Islet of Langerhans (tissue), 1 donor: Measurements from ENCODE around the gene STAM.

ENCODE experiments used
- FAIRE-seq: peaks from one replicate; lab custom pipeline; 2011; peaks lifted over from hg19 to GRCh38; lab: Jason Lieb, UNC

The STAM gene

DNA sequence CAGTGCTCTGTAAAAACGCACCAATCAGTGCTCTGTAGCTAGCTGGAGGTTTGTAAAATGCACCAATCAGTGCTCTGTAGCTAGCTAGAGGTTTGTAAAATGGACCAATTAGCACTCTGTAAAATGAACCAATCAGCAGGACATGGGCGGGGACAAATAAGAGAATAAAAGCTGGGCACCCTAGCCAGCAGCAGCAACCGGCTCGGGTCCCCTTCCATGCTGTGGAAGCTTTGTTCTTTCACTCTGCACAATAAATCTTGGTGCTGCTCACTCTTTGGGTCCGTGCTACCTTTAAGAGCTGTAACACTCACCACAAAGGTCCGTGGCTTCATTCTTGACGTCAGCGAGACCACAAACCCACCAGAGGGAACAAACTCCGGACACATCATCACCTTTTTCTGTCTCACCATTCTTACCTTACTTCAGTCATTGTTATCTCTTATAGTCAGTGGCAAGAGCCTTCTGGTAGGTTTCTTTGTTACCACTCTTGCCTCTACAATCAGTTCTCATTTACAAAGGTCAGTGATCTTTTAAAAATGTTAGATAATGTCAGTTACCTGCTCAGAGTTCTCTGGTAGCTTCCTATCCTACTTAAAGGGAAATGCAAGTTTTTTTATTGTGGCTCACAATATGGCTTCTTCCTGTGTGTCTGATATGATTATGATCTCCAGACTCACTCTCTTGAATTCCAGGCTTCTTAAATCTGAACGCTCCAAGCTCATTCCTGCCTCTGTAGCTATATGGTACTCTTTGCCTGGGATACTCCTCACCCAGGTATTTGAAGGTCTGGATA, 4.5 kb downstream of the STAM start:
- FAIRE-seq = no peak

DNA sequence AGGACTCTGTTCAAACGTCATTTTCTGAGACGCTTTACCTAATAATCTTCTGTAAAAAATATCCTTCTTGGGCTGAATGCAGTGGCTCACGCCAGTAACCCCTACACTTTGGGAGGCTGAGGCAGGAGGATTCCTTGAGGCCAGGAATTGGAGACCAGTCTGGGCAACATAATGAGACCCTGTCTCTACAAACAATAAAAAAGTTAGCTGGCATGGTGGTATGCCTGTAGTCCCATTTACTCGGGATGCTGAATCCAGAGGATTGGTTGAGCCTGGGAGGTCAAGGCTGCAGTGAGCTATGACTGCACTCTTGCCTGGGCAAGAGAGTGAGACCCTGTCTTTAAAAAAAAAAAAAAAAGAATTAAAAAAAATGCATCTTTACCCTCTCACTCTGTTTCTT, 5.1 kb downstream of the STAM start:
- FAIRE-seq = no peak

DNA sequence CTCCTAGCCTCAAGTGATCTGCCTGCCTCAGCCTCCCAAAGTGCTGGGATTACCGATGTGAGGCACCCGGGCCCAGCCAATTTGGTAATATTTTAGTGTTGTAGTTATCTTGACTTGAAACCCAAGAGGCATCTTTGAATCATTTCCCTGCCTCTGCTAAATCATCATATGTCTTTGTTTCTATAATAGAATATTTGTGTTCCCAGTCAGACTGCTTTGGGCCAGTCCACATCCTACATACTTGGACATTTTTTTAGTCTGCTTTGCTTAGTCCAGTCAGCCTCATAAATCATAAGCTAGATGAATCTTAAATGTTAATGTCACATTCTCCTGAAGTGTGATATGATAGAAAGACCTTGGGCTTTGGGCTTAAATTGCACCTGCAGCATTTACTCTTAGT, 5.9 kb downstream of the STAM start:
- no peak for FAIRE-seq

DNA sequence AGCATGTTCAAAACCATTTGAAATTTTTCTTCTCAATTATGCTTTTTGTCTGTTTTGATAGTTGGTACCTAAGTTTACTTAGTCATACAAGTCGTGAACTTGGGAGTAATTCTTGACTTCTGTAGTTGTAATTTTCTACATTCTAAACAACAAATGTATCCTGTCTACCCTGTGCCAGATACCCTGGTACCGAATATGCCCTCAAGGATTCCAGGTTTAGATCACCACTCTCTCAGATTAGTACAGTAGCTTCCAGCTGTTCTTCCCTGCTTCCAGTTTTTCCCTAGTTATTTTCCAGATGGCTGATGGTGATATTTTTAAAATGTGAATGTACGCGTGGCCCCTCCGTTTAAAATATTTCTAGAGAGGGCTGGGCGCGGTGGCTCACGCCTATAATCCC, 6.5 kb downstream of the STAM start:
- FAIRE-seq = no peak

DNA sequence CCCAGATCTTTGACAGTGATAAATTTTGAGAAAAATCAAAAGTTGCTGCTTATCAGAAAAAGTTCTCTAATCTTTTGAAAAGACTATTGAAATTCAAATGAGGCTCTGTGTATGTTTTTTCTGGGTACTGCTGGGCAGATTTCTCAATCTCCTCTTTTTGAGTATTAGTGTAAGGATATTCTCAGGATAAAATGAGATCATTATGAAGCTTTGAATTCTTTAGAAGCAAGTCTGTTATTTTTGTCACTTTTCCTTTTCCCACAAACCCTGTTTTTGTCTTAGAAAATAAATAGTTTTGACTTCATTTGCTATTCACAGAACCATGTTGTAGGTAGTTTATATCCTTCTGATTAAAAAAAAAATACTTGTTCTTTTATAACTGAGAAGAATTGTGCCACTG, 7.9 kb downstream of the STAM start:
- FAIRE-seq = no peak

DNA sequence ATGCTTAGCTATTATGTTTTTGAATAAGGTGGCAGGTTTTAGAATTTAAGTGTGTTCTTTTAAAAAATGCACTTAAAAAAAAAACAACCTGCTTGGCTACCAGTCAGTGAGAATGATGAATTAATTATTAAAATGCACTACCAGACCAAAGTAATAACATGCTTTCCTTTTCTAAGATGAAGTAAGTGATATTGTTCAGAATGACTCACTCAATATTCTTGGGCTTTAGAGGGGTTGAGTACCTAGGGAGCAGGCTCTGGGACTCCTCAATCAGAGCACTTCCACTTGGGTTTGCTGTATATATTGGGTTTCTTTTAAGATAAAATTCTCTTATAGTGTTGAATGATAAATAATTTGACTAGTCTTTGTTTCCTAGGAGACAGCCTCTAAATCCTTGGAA, 8.6 kb downstream of the STAM start:
- FAIRE-seq = no peak

DNA sequence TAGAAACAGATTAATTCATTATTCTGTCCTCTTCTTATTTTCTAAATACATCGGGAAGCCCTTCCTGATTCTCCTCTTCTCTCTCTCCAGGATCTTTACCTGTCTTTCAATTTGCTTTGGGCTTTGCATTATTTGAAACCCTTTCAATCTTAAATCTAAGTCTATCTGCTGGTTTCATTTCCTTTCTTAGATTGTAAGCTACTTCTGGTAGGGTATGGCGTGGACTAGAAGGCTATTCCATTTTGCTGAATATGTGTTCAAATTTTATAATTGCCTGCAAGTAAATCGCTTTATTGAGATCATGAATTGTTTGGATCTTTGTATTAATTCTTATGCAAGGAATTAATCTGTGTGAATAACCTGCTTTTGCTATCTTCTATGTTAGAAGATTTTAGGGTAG, 11.1 kb downstream of the STAM start:
- no peak for FAIRE-seq

DNA sequence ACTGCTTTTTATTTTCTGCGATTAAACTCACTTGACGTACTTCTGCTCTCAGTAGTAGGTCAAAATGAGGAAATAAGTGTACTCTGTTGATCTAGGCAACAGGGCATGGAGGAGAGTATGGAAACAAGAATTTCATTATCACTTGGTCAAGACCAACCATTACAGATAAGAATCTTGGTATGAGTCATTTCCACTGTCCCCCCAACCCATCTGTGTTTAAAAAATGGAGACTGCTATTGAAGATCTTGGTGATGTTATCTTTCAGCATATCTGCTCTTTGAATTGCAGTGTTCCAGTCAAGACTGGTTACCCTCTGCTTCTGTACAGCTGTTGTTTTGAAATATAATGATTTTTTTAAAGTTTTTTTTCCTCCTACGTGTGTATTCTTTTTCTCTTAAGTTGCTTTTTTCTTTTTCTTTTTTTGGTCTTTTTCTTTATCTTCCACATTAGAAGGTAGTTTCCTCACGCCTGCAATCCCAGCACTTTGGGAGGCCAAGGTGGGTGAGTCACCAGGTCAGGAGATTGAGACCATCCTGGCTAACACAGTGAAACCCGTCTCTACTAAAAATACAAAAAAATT, 11.7 kb downstream of the STAM start:
- FAIRE-seq = no peak

DNA sequence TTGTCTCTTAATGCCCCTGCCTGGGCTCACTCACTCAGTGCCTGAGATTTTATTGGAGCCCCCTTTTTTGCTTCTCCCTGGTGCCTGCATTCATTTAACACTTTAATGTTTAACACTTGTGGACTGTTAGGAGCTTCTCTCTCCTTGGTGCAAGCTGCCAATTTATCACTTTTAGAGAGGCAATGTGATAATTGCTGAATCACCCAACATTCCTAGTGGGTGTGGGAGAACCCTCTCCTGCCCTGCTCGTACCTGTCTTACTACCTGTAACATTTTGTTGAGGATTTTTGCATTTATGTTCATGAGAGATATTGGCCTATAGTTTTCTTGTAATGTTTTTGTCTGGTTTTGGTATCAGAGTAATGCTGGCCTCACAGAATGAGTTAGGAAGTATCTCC, 13.2 kb downstream of the STAM start:
- no peak for FAIRE-seq

DNA sequence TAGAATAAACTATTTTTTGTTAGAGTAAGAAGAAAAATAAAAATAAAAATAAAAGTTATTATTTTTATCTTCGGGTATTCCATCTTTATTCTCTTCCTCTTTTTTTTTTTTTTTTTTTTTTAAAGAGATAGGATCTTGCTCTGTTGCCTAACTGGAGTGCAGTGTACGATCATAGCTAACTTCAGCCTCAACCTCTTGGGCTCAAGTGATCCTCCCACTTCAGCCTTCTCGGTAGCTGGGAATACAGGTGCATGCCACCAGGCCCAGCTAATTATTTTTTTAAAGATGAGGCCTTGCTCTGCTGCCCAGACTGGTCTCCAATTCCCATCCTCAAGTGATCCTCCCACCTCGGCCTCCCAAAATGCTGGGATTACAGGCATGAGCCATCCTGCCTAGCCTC, 15.4 kb downstream of the STAM start:
- FAIRE-seq = no peak

DNA sequence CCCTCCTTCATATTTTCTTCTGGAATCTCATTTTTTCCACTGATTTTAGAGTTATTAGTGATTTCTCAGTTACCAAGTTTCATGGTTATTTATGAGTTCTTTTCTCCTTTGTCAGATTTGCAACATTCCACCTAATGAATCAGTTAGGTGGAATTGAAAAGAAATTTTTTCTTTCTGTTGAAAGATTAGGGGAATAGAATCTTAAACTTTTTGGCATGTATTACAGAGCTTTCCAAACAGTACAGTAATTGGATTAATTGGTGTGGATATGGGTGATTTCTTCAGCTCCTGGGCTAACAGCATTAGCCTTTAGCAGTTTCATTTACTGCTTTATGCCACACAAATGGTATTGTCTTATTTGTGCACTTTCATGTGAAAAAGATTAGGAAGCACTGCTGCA, 17.0 kb downstream of the STAM start:
- no peak for FAIRE-seq

DNA sequence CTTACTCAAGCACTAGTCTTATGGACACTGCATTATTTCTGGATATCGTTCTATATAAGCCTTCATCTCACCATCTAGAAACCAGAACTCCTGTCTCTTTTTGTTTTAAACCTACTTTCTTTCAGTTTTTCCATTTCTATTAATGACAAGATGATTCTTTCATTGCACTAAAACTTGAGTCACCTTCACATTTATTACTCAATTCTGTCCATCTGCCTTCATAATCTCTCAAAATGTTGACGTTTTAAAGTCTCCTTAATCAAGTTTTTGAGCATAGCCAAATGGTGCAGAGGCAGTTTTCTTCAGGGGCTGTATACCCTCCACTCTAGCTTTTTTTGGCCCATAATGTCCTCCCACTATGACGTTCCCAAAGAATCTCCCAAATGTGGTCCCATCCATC, 17.6 kb downstream of the STAM start:
- FAIRE-seq = no peak

DNA sequence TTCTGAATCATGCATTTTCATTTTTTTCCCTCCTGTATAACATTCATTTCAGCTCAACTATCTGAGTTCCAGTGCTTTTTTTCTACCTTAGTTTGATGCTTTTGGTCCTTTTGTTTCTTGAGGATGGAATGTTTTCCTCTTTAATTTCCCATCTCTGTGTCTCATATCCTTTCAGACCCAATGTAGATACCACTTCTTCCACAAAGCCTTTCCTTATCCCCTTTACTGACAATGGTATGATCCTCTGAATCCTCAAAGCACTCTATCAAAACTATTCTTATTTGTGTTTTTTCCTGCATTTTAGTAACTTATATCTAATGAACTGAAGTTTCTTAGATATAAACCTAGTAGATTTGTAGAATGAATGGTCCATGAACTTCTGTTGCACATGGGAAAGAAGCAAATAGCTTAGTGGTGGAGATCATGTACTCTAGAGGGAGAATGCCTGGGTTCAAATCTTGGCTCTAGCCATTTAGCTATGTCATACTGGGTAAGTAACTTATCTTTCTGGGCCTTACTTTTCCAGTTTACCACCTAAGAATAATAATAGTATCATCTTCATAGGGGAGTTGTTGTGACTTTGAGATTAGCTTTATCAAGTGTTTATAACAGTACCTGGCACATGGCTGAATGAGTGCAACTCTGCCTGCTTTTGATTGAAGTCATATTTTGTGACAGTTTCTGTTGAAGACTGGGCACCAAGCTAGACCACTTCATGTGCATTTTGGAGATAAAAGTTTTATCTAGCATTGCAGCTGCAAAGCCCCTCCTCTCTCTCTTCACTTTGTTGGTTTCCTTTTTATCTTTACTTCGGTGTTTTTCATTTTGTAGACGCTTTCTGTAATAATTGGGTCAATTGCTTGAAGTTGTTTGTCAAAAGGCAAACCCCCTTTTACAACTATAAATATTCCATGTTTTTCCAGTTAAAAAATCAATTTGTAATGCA, 18.5 kb downstream of the STAM start:
- no peak for FAIRE-seq

DNA sequence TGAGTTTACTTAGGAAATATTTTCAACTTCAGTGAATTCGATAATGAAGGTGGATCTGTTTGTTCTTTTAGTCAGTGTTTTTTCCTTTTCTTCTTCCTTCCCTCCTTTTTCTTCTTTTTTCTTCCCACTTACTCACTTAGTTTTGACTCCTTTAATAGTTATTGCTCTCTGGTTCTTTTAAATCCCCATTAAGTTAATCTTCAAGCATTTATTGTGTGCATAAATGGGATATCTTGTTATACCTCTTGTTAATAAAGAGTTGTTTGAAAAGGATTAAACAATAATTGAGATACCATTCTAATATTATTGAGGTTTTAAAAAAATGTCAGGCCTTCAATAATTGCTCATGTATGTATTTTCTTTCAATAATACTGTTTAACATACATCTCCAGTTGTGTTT, 19.5 kb downstream of the STAM start:
- FAIRE-seq = peak; percentile 51

DNA sequence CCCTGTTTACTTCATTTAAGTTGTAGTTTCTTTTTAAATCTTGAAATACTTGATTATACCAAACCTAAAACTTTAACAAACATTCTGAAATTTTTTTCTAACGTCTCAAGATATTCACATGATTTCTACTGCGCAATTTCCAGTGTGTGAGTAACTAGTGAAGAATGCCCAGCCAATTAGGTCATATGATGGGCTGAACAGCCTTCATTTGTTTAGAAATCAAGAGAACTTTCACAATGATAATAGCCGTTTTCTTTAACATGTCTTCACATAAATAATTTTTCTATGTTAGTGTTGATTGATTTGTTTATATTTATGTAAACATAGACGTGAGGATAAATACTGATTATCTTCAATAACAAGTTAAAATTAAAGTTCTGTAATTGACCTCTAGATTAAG, 21.8 kb downstream of the STAM start:
- FAIRE-seq = no peak

DNA sequence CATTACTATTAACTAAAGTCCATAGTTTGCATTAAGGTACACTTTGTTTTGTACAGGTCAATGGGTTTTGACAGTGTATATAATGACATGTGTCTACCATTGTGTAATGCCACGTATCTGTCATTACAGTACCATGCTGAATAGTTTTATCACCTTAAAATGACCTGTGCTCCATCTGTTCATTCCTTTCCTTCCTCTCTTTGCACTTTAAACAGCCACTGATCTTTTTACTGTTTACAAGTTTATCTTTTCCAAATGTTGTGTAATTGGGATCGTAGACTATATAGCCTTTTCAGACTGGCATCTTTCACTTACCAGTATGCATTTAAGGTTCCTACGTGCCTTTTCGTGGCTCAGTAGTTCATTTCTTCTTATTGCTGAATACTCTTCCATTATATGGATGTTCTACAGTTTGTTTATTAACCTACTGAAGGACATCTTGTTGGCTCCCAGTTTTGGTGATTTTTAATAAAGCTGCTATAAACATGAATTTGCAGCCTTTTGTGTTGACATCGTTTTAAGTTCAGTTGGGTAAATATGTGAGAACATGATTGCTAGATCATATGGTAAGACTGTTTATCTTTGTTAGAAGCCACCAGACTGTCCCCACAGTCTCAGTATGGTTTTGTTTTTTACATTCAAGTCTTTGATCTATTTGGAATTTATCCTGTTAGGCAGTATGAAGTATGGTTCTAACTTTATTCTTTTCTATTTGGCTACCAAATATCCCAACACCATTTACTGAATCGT, 24.7 kb downstream of the STAM start:
- no peak for FAIRE-seq

DNA sequence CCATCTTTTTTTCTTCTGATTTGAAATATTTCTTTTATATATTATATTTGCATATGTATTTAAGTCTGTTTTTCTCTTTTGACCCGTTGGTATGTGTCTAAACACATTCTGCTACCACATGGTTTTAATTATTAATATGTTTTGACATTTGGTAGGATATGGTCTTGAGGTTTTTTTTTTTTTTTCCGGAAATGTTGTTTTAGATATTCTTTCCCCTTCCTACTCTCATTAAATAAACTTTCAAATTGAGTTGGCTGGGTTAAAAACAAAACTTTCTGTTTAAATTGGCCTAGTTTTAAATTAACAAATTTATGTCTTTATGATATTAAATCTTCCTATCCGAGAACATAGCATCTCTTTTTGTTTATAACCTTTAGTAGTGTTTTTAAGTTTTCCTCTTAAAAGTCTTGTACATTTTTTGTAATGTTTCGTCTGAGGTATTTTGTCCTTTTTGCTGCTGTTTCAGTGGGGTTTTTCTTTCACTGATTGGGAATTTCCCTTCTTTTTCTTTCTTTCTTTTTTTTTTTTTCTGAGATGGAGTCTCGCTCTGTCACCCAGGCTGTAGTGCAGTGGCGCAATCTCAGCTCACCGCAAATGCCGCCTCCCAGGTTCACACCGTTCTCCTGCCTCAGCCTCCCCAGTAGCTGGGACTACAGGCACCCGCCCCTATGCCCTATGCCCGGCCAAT, 25.4 kb downstream of the STAM start:
- peak; percentile 80 for FAIRE-seq

DNA sequence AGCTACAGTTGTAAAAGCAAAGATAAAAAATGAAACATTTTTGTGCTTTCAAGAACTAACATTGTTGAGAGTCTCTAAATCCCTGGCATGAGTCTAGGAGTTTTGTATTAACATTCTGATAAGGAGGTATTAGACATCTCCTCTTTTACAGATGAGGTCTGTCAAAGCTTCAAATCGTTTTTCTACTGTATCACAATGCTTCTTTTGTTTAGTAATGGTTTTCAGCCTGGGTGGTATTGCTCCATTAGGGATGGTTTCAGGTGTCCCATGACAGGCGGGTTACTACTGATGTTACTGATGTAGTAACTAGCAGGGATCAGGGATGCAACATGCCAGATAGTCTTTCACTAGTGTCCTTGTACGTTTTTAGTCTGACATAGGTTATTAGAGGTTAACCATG, 27.4 kb downstream of the STAM start:
- FAIRE-seq = no peak

DNA sequence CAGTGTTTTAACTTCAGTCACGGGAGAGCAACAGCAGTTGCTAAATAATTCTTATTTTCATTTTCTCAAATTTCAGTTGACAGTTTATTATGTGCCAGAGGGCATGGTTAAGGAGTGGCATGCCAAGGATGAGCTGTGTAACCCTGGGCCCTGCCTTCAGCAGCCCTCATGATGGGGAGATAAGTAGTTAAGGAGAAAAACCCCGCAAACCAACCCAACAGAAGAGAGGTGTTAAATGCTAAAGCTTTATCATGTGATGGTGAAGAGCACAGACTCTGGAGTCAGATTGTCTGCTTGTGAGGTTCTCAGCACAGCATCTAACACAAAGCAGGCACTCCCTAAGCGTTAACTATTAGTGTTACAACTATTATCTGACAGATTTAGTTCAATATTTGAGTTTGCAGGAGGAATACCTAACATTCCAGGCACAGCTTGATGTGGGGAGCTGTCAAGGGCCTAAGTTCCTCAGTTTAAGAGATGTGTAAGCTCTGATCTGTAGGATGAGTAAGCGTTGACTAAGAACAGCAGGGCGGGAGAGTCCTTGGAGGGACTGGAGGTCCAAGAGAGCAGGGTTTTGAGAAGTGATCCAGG, 29.6 kb downstream of the STAM start:
- FAIRE-seq = no peak

DNA sequence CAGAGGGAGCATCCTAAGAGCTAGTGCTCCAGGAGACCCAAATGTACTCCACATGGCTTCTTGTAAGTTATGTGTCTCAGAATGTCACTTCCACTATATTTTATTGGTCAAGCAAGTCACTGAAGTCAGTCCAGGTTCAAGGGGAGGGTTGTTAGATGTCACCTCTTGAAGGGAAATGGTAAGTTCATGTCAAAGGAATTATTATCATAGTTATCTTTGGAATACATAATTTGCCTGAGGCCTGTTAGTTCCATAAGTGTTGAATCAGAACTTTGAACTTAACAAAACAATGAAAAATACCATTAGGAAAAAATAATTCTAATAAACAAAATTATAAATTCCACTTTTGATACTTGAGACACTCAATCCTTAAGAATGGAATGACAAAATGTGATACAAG, 30.6 kb downstream of the STAM start:
- no peak for FAIRE-seq

DNA sequence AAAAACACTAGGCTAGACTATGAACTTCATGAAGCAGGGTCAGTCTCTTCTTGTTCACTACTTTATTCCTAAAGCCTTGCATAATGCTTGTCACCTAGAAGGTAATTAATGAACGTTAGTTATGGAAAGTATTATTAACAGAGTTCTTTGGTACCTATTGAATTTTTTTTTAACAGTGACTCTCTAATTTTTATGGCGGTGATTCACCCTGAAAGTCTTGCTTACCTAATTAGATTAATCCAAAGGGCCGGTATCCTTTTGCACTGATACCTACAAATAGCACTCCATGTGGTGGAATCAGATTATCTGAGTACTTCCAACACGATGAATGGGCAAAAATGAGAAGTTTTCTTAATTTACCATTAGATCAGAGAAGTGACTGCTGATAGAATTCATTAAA, 31.7 kb downstream of the STAM start:
- FAIRE-seq = no peak

DNA sequence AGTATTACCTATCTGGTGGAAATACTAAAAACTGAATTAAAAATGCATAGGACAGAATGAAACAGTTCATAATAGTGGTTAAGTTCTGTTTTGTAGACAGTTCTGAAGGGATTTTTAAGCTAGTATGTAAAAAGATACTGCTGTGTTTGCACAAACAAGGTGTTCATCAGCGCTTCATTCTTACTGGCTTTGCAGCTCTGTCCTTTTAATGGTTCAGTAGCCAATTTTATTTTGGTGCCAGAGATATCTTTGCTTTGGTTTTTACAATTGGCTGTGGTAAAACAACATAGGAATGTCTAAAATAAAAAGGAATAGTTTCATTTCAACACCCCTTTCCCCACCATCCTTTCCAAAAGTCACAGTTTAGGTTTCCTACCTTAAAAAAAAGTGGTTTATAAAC, 33.0 kb downstream of the STAM start:
- no peak for FAIRE-seq
